GM12878 (cell line): ENCODE measurements around the gene KLK8.

ENCODE experiments used
- BHLHE40 ChIP-seq, 2 experiments: fragments of 450-650 bp in 1 of 2; IDR thresholded peaks; 2 replicates each; pipeline ENCODE4 v1.6.1; 2011 to 2017; ENCODE audit warnings: low read depth in 2 of 2, borderline replicate concordance in 1 of 2, improper control_type of control experiment in 1 of 2, low read length in 1 of 2, mild to moderate bottlenecking in 1 of 2
- BRCA1 ChIP-seq: IDR thresholded peaks from 2 replicates; pipeline ENCODE4 v1.6.1; 2011; ENCODE audit warnings: low read depth, low read length, improper control_type of control experiment
- DPF2 ChIP-seq: fragments of 450-650 bp; IDR thresholded peaks from 2 replicates; pipeline ENCODE4 v1.6.1; 2017; ENCODE audit warnings: mild to moderate bottlenecking
- MXI1 ChIP-seq: fragments of 150-350 bp; IDR thresholded peaks from 2 replicates; pipeline ENCODE4 v1.6.1; 2011; ENCODE audit warnings: low read depth, mild to moderate bottlenecking, inconsistent platforms, low read length, improper control_type of control experiment
- POLR2AphosphoS5 ChIP-seq: IDR thresholded peaks from 2 replicates; pipeline ENCODE4 v1.6.1; 2011; ENCODE audit warnings: mild to moderate bottlenecking, low read length, inconsistent platforms
- RAD21 ChIP-seq: IDR thresholded peaks from 2 replicates; pipeline ENCODE4 v1.6.1; 2011; ENCODE audit warnings: mild to moderate bottlenecking, low read depth, low read length, moderate library complexity; ENCODE audit not compliant: insufficient read depth
- SIN3A ChIP-seq: IDR thresholded peaks from 2 replicates; pipeline ENCODE4 v1.6.1; 2012; ENCODE audit warnings: low read depth, low read length, improper control_type of control experiment
- SUPT20H ChIP-seq: IDR thresholded peaks from 2 replicates; pipeline ENCODE4 v1.6.1; 2011; ENCODE audit warnings: low read depth, mild to moderate bottlenecking, low read length, moderate library complexity, borderline replicate concordance; ENCODE audit not compliant: control insufficient read depth
- TAF1 ChIP-seq: IDR thresholded peaks from 2 replicates; pipeline ENCODE4 v1.6.1; 2011; ENCODE audit warnings: mild to moderate bottlenecking, low read depth, low read length, borderline replicate concordance
- YY1 ChIP-seq: IDR thresholded peaks from 2 replicates; pipeline ENCODE4 v1.6.1; 2011; ENCODE audit warnings: low read depth, mild to moderate bottlenecking, low read length
- TF ChIP-seq, protein P1 (sequence below), 3 experiments: IDR thresholded peaks in 2 of 3; conservative IDR thresholded peaks in 1 of 3; 2 replicates each; pipeline ENCODE4 v1.5.1; 2011; ENCODE audit warnings: low read depth in 3 of 3, low read length in 3 of 3, mild to moderate bottlenecking in 3 of 3, control low read depth in 2 of 3, moderate library complexity in 2 of 3, inconsistent platforms in 1 of 3, mixed read lengths in 1 of 3; ENCODE audit not compliant: control insufficient read depth in 2 of 3, insufficient read depth in 1 of 3; ENCODE audit errors: extremely low read depth in 1 of 3
- TF ChIP-seq, protein P2 (sequence below): fragments of 450-650 bp; IDR thresholded peaks from 2 replicates; pipeline ENCODE4 v1.6.1; 2017; ENCODE audit warnings: mild to moderate bottlenecking

DNA sequence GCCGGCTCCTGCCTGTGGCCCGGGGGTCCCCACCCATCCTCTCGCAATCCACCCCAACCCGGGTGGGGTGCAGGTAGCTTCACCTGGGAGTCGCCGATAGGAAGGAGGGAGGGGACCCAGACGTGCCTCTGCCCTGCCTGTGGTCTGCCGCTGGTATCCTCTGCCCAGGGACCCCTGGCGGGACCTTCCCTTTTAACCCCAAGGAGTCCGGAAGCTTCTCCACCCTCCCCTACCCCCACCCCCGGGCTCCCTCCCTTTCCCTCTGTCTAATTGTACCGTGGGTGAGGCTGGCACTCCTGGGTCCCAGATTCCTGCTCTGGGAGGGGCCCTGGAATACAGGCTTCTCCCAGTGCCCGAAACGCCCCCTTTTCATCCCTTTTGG is 18.1 kb upstream of the KLK8 start, which contains the start of gene KLK10:
- TF ChIP-seq, protein P1, sequence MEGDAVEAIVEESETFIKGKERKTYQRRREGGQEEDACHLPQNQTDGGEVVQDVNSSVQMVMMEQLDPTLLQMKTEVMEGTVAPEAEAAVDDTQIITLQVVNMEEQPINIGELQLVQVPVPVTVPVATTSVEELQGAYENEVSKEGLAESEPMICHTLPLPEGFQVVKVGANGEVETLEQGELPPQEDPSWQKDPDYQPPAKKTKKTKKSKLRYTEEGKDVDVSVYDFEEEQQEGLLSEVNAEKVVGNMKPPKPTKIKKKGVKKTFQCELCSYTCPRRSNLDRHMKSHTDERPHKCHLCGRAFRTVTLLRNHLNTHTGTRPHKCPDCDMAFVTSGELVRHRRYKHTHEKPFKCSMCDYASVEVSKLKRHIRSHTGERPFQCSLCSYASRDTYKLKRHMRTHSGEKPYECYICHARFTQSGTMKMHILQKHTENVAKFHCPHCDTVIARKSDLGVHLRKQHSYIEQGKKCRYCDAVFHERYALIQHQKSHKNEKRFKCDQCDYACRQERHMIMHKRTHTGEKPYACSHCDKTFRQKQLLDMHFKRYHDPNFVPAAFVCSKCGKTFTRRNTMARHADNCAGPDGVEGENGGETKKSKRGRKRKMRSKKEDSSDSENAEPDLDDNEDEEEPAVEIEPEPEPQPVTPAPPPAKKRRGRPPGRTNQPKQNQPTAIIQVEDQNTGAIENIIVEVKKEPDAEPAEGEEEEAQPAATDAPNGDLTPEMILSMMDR (IDR thresholded peaks at IDR 0.05 in 2 of 3, conservative IDR thresholded peaks at IDR 0.05 in 1 of 3; ENCODE audit: control insufficient read depth in 2 of 3, extremely low read depth in 1 of 3, insufficient read depth in 1 of 3, low read depth in 3 of 3, low read length in 3 of 3), result no peak
- TF ChIP-seq RAD21, result no peak
- TF ChIP-seq POLR2AphosphoS5, result no peak
- TF ChIP-seq YY1, result no peak
- no peak for TF ChIP-seq DPF2
- TF ChIP-seq BHLHE40 (IDR thresholded peaks at IDR 0.05; ENCODE audit: borderline replicate concordance in 1 of 2, low read depth in 2 of 2, low read length in 1 of 2), result no peak
- no peak for TF ChIP-seq MXI1
- TF ChIP-seq SUPT20H, result no peak
- TF ChIP-seq BRCA1, result no peak
- TF ChIP-seq SIN3A, result no peak
- no peak for TF ChIP-seq TAF1
- TF ChIP-seq, protein P2, sequence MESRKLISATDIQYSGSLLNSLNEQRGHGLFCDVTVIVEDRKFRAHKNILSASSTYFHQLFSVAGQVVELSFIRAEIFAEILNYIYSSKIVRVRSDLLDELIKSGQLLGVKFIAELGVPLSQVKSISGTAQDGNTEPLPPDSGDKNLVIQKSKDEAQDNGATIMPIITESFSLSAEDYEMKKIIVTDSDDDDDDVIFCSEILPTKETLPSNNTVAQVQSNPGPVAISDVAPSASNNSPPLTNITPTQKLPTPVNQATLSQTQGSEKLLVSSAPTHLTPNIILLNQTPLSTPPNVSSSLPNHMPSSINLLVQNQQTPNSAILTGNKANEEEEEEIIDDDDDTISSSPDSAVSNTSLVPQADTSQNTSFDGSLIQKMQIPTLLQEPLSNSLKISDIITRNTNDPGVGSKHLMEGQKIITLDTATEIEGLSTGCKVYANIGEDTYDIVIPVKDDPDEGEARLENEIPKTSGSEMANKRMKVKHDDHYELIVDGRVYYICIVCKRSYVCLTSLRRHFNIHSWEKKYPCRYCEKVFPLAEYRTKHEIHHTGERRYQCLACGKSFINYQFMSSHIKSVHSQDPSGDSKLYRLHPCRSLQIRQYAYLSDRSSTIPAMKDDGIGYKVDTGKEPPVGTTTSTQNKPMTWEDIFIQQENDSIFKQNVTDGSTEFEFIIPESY, result no peak
